Activated gamma-delta T cell treated with Interleukin-2 at 50 U/mL for 16 hours (primary cell): ENCODE measurements around the gene SUN1.
"Not testable (repeated sequence)": the region's sequence is repeated elsewhere in the genome, so short reads cannot be mapped to it uniquely, and the experiment has no call there.

ENCODE experiments used
- DNase-seq: peaks from one replicate; pipeline ENCODE4 v3.0.0-alpha.2; 2020

SUN1 gene

GRCh38 chr7:859359-860030 lies 27.2 kb downstream of the SUN1 start:
- DNase-seq: no peak

- no peak for DNase-seq
Measured at GRCh38 chr7:860149-860548, 27.9 kb downstream of the SUN1 start.

- DNase-seq: no peak
Measured at GRCh38 chr7:861222-861621, 28.9 kb downstream of the SUN1 start.

GRCh38 chr7:862157-862556 lies 29.9 kb downstream of the SUN1 start:
- DNase-seq: no peak

GRCh38 chr7:863106-863505 lies 30.8 kb downstream of the SUN1 start:
- DNase-seq: no peak

- DNase-seq: no peak
Measured at GRCh38 chr7:865921-866320, 33.6 kb downstream of the SUN1 start.

- DNase-seq: no peak
Measured at GRCh38 chr7:867001-867405, 34.7 kb downstream of the SUN1 start.

- DNase-seq: no peak
Measured at GRCh38 chr7:867406-868188, 35.3 kb downstream of the SUN1 start.

- no peak for DNase-seq
Measured at GRCh38 chr7:868189-868486, 35.9 kb downstream of the SUN1 start.

GRCh38 chr7:869348-869747 lies 37.1 kb downstream of the SUN1 start:
- no peak for DNase-seq

GRCh38 chr7:871900-872537 lies 39.7 kb downstream of the SUN1 start:
- no peak for DNase-seq

GRCh38 chr7:872685-873084 lies 40.4 kb downstream of the SUN1 start:
- DNase-seq: not testable (repeated sequence)

GRCh38 chr7:873367-874002 lies 41.2 kb downstream of the SUN1 start:
- peak; percentile 60 for DNase-seq

GRCh38 chr7:874031-874749 lies 41.9 kb downstream of the SUN1 start:
- DNase-seq: no peak

- DNase-seq: no peak
Measured at GRCh38 chr7:875051-875450, 42.8 kb downstream of the SUN1 start.

GRCh38 chr7:875476-876076 lies 43.3 kb downstream of the SUN1 start:
- DNase-seq: no peak

GRCh38 chr7:876077-876971 lies 44.0 kb downstream of the SUN1 start, which contains the start of gene GET4:
Gene GET4 (plus strand): TSS chr7:876554. CDS start chr7:876646, 92 bp downstream.
- DNase-seq: peak; percentile 95

GRCh38 chr7:876972-877311 lies 44.7 kb downstream of the SUN1 start:
- DNase-seq: peak; percentile 24

- DNase-seq: no peak
Measured at GRCh38 chr7:877312-878232, 45.3 kb downstream of the SUN1 start.

- no peak for DNase-seq
Measured at GRCh38 chr7:879093-879492, 46.8 kb downstream of the SUN1 start.
